Measurements from ENCODE around the gene ADGRG6.

Gene ADGRG6

GRCh38 chr6:142380626-142381025 is 78.8 kb downstream of the ADGRG6 start:
- no peak for DNase-seq

GRCh38 chr6:142381181-142381580 is 79.4 kb downstream of the ADGRG6 start:
- no peak for DNase-seq

GRCh38 chr6:142381845-142382378 is 80.1 kb downstream of the ADGRG6 start:
- no peak for DNase-seq

- no peak for DNase-seq
Observed at GRCh38 chr6:142384519-142385254, 82.9 kb downstream of the ADGRG6 start.

- DNase-seq, result no peak
Observed at GRCh38 chr6:142385352-142385751, 83.5 kb downstream of the ADGRG6 start.

GRCh38 chr6:142386657-142387056 is 84.8 kb downstream of the ADGRG6 start:
- DNase-seq, result no peak

- DNase-seq, result no peak
Observed at GRCh38 chr6:142387997-142388815, 86.4 kb downstream of the ADGRG6 start.

- DNase-seq, result no peak
Observed at GRCh38 chr6:142395266-142395665, 93.5 kb downstream of the ADGRG6 start.

GRCh38 chr6:142395768-142396231 is 94.0 kb downstream of the ADGRG6 start:
- DNase-seq, result no peak

- no peak for DNase-seq
Observed at GRCh38 chr6:142398353-142398752, 96.5 kb downstream of the ADGRG6 start.

GRCh38 chr6:142399739-142400138 is 97.9 kb downstream of the ADGRG6 start:
- no peak for DNase-seq

GRCh38 chr6:142400495-142400894 is 98.7 kb downstream of the ADGRG6 start:
- DNase-seq, result no peak

GRCh38 chr6:142401838-142402237 is 100.0 kb downstream of the ADGRG6 start:
- DNase-seq, result no peak

- DNase-seq, result no peak
Observed at GRCh38 chr6:142404751-142405150, 102.9 kb downstream of the ADGRG6 start.

GRCh38 chr6:142406131-142406530 is 104.3 kb downstream of the ADGRG6 start:
- DNase-seq, result no peak

GRCh38 chr6:142407685-142408273 is 106.0 kb downstream of the ADGRG6 start:
- DNase-seq, result no peak

GRCh38 chr6:142408409-142408808 is 106.6 kb downstream of the ADGRG6 start:
- no peak for DNase-seq

- DNase-seq, result no peak
Observed at GRCh38 chr6:142409794-142410193, 108.0 kb downstream of the ADGRG6 start.

- no peak for DNase-seq
Observed at GRCh38 chr6:142411145-142411544, 109.3 kb downstream of the ADGRG6 start.

GRCh38 chr6:142412241-142412640 is 110.4 kb downstream of the ADGRG6 start:
- DNase-seq, result no peak

- no peak for DNase-seq
Observed at GRCh38 chr6:142412658-142413057, 110.9 kb downstream of the ADGRG6 start.

GRCh38 chr6:142413111-142413510 is 111.3 kb downstream of the ADGRG6 start:
- no peak for DNase-seq

- no peak for DNase-seq
Observed at GRCh38 chr6:142414462-142415250, 112.8 kb downstream of the ADGRG6 start.
